Caco-2 (cell line): Measurements from ENCODE around the gene ATG7. TPM values are rescaled to one million over a fixed set of nuclear protein-coding genes. Genes with fewer than 3 reads are reported as not detected.

Source experiments
- BruUV-seq: library from RNA; stranded (reverse); fragments of 400-500 nt; replicated peaks from 2 replicates; lab custom pipeline; 2021; lab: Mats Ljungman, UMichigan
- CTCF ChIA-PET: fragments of 300-600 bp; sonication (Branson Sonifier 250); formaldehyde crosslinking; loops from one replicate; lab custom pipeline; 2022; ENCODE audit warnings: antibody characterized with exemption; lab: Charles Lee
- POLR2A ChIA-PET: fragments of 300-600 bp; sonication (Branson Sonifier 250); formaldehyde crosslinking; loops from one replicate; lab custom pipeline; 2022; ENCODE audit warnings: antibody characterized with exemption; lab: Charles Lee
- DNase-seq, 2 experiments: peaks; one replicate each; pipeline versions ENCODE4 v3.0.0 to v3.0.0-alpha.2; 2020 to 2022
- H3K27me3 ChIP-seq: replicated peaks from 2 replicates; pipeline ENCODE4 v1.6.0; 2011; ENCODE audit warnings: low read length; ENCODE audit not compliant: control insufficient read depth, insufficient read depth
- H3K36me3 ChIP-seq: 2 replicates; pipeline ENCODE4 v1.5.1; 2011; ENCODE audit warnings: low read length; ENCODE audit not compliant: control insufficient read depth, insufficient read depth
- H3K4me1 ChIP-seq: fragments of 250-450 bp; sonication (Bioruptor Pico); 2 replicates; pipeline ENCODE4 v1.5.1; 2020; ENCODE audit warnings: mild to moderate bottlenecking
- H3K4me3 ChIP-seq: 2 replicates; pipeline ENCODE4 v1.5.1; 2011; ENCODE audit warnings: low read depth, mild to moderate bottlenecking, control low read depth, low read length
- H3K9me3 ChIP-seq: fragments of 250-450 bp; sonication (Bioruptor Pico); 2 replicates; pipeline ENCODE4 v1.5.1; 2020; ENCODE audit warnings: mild to moderate bottlenecking, moderate library complexity
- H3K27ac Mint-ChIP-seq: one replicate; pipeline ENCODE4 v1.8.0; 2022; ENCODE audit warnings: mixed read lengths; ENCODE audit not compliant: unreplicated experiment
- H3K27me3 Mint-ChIP-seq: one replicate; pipeline ENCODE4 v1.8.0; 2022; ENCODE audit warnings: mixed read lengths; ENCODE audit not compliant: insufficient read depth, unreplicated experiment
- H3K36me3 Mint-ChIP-seq: one replicate; pipeline ENCODE4 v1.8.0; 2022; ENCODE audit warnings: mild to moderate bottlenecking, mixed read lengths; ENCODE audit not compliant: insufficient read depth, unreplicated experiment
- H3K4me1 Mint-ChIP-seq: one replicate; pipeline ENCODE4 v1.8.0; 2022; ENCODE audit warnings: low read depth, mixed read lengths; ENCODE audit not compliant: unreplicated experiment
- H3K4me3 Mint-ChIP-seq: one replicate; pipeline ENCODE4 v1.8.0; 2022; ENCODE audit warnings: mild to moderate bottlenecking, moderate library complexity, mixed read lengths; ENCODE audit not compliant: unreplicated experiment
- H3K9me3 Mint-ChIP-seq: one replicate; pipeline ENCODE4 v1.8.0; 2022; ENCODE audit warnings: mixed read lengths; ENCODE audit not compliant: unreplicated experiment
- CTCF ChIP-seq, 2 experiments: fragments of 200-600 bp in 1 of 2; IDR thresholded peaks; 1 replicate in 1 of 2; 2 replicates in 1 of 2; pipeline versions ENCODE4 v1.5.1 to v1.8.0; 2011 to 2022; ENCODE audit warnings: antibody characterized with exemption in 1 of 2, control low read depth in 1 of 2, inconsistent platforms in 1 of 2, low read depth in 1 of 2, low read length in 1 of 2, mild to moderate bottlenecking in 1 of 2, moderate library complexity in 1 of 2; ENCODE audit not compliant: insufficient read depth in 1 of 2, severe bottlenecking in 1 of 2, unreplicated experiment in 1 of 2
- intact Hi-C: fragments of 100-400 bp; cut with micrococcal nuclease; formaldehyde crosslinking; loops from one replicate; pipeline ENCODE4 v1.10.0; 2022; ENCODE audit not compliant: unreplicated experiment
- total RNA-seq: library from RNA; stranded (reverse); gene quantifications from 2 replicates; pipeline ENCODE4 v1.2.3, GENCODE V29; 2022

ATG7 gene
- total RNA-seq, 1 experiment from 2014 or later = 24.4 TPM

DNA sequence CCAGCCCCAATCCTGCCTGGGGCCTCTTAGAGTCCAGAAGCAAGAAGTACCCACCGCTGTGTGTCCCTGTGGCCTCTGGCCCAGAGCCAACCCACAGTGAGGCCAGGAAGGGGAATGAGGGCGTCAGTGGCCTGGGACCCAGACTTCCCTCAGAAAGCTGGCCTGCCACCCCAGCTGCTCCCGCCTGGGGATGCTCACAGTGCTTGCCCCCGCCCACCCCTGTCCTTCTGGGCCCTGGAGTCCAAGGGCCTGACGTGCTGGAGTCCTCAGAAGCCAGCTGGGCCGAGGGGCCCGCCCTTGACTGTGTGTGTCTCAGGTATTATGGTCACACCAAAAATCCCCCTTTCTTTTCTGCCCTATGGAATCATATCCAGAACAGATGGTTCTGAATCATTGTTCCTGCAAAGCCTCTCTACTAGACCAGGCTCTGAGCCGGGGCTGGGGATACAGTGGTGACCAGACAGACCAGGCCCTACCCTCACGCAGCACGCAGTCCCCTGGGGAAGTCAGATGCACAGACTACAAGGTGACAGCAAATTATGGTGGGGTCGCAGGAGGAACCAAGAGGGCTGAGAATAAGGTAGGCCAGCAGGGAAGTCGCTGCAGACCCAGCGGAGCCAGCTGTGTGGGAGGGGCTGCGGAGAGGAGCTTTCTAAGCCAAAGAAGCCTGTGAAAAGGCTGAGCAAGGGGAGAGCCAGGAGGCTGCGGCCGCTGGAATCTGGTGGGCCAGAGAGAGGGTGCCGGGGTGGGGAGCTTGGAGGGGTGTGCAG, 272.4 kb downstream of the ATG7 start:
- no peak for TF ChIP-seq CTCF (IDR thresholded peaks at IDR 0.05; ENCODE audit: insufficient read depth in 1 of 2, low read depth in 1 of 2, low read length in 1 of 2, severe bottlenecking in 1 of 2, unreplicated experiment in 1 of 2)
- Mint-ChIP-seq H3K36me3 (peaks cover 16% of the 10 kb centered on the region), H3K4me3 (no peak overlapping the region), H3K9me3 (no peaks in the 10 kb centered on the region), H3K27me3 (no peaks in the 10 kb centered on the region), H3K27ac (no peak overlapping the region), H3K4me1 (no peaks in the 10 kb centered on the region)
- ChIA-PET POLR2A (no interaction called here), CTCF (no interaction called here)
- Histone ChIP-seq H3K4me1 (no peaks in the 10 kb centered on the region), H3K4me3 (no peak overlapping the region), H3K36me3 (no peaks in the 10 kb centered on the region), H3K9me3 (no peaks in the 10 kb centered on the region), H3K27me3 (no peaks in the 10 kb centered on the region)
- no peak for DNase-seq
- intact Hi-C loops = no loop called here
- no TSS peak for BruUV-seq

- ChIA-PET CTCF (no interaction called here), POLR2A (no interaction called here)
- no peak for TF ChIP-seq CTCF (IDR thresholded peaks at IDR 0.05; ENCODE audit: insufficient read depth in 1 of 2, low read depth in 1 of 2, low read length in 1 of 2, severe bottlenecking in 1 of 2, unreplicated experiment in 1 of 2)
- no peak for DNase-seq
- Mint-ChIP-seq H3K4me3 (no peak overlapping the region), H3K9me3 (no peaks in the 10 kb centered on the region), H3K36me3 (peaks cover 22% of the 10 kb centered on the region), H3K27me3 (no peaks in the 10 kb centered on the region), H3K27ac (no peak overlapping the region), H3K4me1 (no peaks in the 10 kb centered on the region)
- Histone ChIP-seq H3K27me3 (no peaks in the 10 kb centered on the region), H3K4me1 (no peaks in the 10 kb centered on the region), H3K4me3 (no peak overlapping the region), H3K9me3 (no peaks in the 10 kb centered on the region), H3K36me3 (no peaks in the 10 kb centered on the region)
- no TSS peak for BruUV-seq
- intact Hi-C loops = no loop called here
Measured at GRCh38 chr3:11545186-11545851, 273.1 kb downstream of the ATG7 start.

- H3K9me3 ChIP-seq = no peaks in the 10 kb centered on the region
- Mint-ChIP-seq H3K4me1 (no peaks in the 10 kb centered on the region), H3K27me3 (no peaks in the 10 kb centered on the region), H3K9me3 (no peaks in the 10 kb centered on the region), H3K4me3 (no peak overlapping the region), H3K27ac (peak overlapping the region; percentile 50), H3K36me3 (peaks cover 34% of the 10 kb centered on the region)
- intact Hi-C loops = no loop called here
- no peak for DNase-seq
- BruUV-seq = no TSS peak
- no peak overlapping the region for H3K4me3 ChIP-seq
- no peaks in the 10 kb centered on the region for H3K4me1 ChIP-seq
- ChIA-PET POLR2A (no interaction called here), CTCF (no interaction called here)
- H3K27me3 ChIP-seq = no peaks in the 10 kb centered on the region
- H3K36me3 ChIP-seq = no peaks in the 10 kb centered on the region
- TF ChIP-seq CTCF (IDR thresholded peaks at IDR 0.05; ENCODE audit: insufficient read depth in 1 of 2, low read depth in 1 of 2, low read length in 1 of 2, severe bottlenecking in 1 of 2, unreplicated experiment in 1 of 2) = no peak
Measured at GRCh38 chr3:11546657-11547302, 274.6 kb downstream of the ATG7 start.
